ENCODE results near the gene BBS2.

- TF ChIP-seq CTCF (conservative IDR thresholded peaks at IDR 0.05) (no peak), EZH2 (IDR thresholded peaks at IDR 0.05; ENCODE audit: low read depth) (no peak)
These were observed 7.8 kb downstream of the BBS2 start for GRCh38 chr16:56512025-56512424.
